Panc1 (cell line): Measurements from ENCODE around the gene SCUBE3. TPM values are rescaled to one million over a fixed set of nuclear protein-coding genes. Genes with fewer than 3 reads are reported as not detected.

Source experiments
- ATAC-seq: fragments of 200-7000 bp; cut with Tn5 transposase; 2 replicates; pipeline ENCODE4 v1.9.1; 2020; ENCODE audit warnings: mild to moderate bottlenecking, moderate library complexity
- BruUV-seq: library from RNA; stranded (reverse); fragments of 400-500 nt; replicated peaks from 2 replicates; lab custom pipeline; 2021; lab: Mats Ljungman, UMichigan
- CTCF ChIA-PET: fragments of 300-600 bp; sonication (Branson Sonifier 250); formaldehyde crosslinking; loops from one replicate; lab custom pipeline; 2022; ENCODE audit warnings: antibody characterized with exemption; lab: Charles Lee
- POLR2A ChIA-PET: fragments of 300-600 bp; sonication (Branson Sonifier 250); formaldehyde crosslinking; loops from one replicate; lab custom pipeline; 2022; ENCODE audit warnings: antibody characterized with exemption; lab: Charles Lee
- DNase-seq: peaks from one replicate; pipeline ENCODE4 v3.0.0-alpha.2; 2010; ENCODE audit warnings: low read depth, low spot score
- H3K27ac ChIP-seq: 2 replicates; pipeline ENCODE4 v1.5.1; 2011; ENCODE audit warnings: mild to moderate bottlenecking, low read length, inconsistent platforms
- H3K27me3 ChIP-seq: fragments of 200-500 bp; sonication (Bioruptor generic); 2 replicates; pipeline ENCODE4 v1.6.0; 2014; ENCODE audit warnings: low read length, inconsistent platforms; ENCODE audit not compliant: control insufficient read depth, insufficient read depth
- H3K36me3 ChIP-seq: fragments of 200-500 bp; sonication (Bioruptor generic); 2 replicates; pipeline ENCODE4 v1.5.1; 2014; ENCODE audit warnings: inconsistent platforms, mild to moderate bottlenecking, low read length, moderate library complexity; ENCODE audit not compliant: control insufficient read depth, insufficient read depth
- H3K4me1 ChIP-seq: 2 replicates; pipeline ENCODE4 v1.5.1; 2011; ENCODE audit warnings: inconsistent platforms, mild to moderate bottlenecking, low read length, moderate library complexity; ENCODE audit not compliant: control insufficient read depth, insufficient read depth
- H3K4me3 ChIP-seq, 2 experiments: 2 replicates each; pipeline ENCODE4 v1.5.1; 2011 to 2012; ENCODE audit warnings: low read depth in 2 of 2, low read length in 2 of 2, mild to moderate bottlenecking in 2 of 2, inconsistent platforms in 1 of 2, moderate library complexity in 1 of 2
- H3K9me3 ChIP-seq: fragments of 200-500 bp; sonication (Bioruptor generic); 2 replicates; pipeline ENCODE4 v1.5.1; 2014; ENCODE audit warnings: low read depth, mild to moderate bottlenecking, inconsistent platforms, low read length, moderate library complexity; ENCODE audit not compliant: control insufficient read depth, insufficient read depth
- POLR2AphosphoS5 ChIP-seq: IDR thresholded peaks from 2 replicates; pipeline ENCODE4 v1.6.1; 2012; ENCODE audit warnings: mild to moderate bottlenecking, low read depth, low read length, moderate library complexity
- SIN3A ChIP-seq: IDR thresholded peaks from 2 replicates; pipeline ENCODE4 v1.6.1; 2012; ENCODE audit warnings: low read depth, mild to moderate bottlenecking, low read length, moderate library complexity, borderline replicate concordance; ENCODE audit not compliant: insufficient read depth
- TCF7L2 ChIP-seq: IDR thresholded peaks from 2 replicates; pipeline ENCODE4 v1.6.1; 2011; ENCODE audit warnings: mild to moderate bottlenecking, low read depth, low read length, inconsistent platforms
- in situ Hi-C: cut with HindIII; loops from 2 replicates; pipeline ENCODE4 v1.10.0; 2016; ENCODE audit warnings: low sequenced_read_pairs, low pct_unique_long_range_greater_than_20kb
- intact Hi-C: fragments of 100-400 bp; cut with micrococcal nuclease; formaldehyde crosslinking; loops from one replicate; pipeline ENCODE4 v1.10.0; 2022; ENCODE audit not compliant: unreplicated experiment
- total RNA-seq: library from RNA; stranded (reverse); gene quantifications from one replicate; pipeline ENCODE4 v1.2.1, GENCODE V29; 2021; ENCODE audit not compliant: unreplicated experiment
- TF ChIP-seq, protein P1 (sequence below): fragments of 450-650 bp; IDR thresholded peaks from 2 replicates; pipeline ENCODE4 v1.5.1; 2017; ENCODE audit warnings: mild to moderate bottlenecking
- TF ChIP-seq, protein P2 (sequence below), 2 experiments: IDR thresholded peaks; 2 replicates each; pipeline ENCODE4 v1.6.1; 2011 to 2012; ENCODE audit warnings: low read depth in 2 of 2, control low read depth in 1 of 2, low read length in 1 of 2, mild to moderate bottlenecking in 1 of 2, moderate library complexity in 1 of 2; ENCODE audit not compliant: insufficient read depth in 1 of 2

Gene SCUBE3
- total RNA-seq, 1 experiment from 2014 or later = 1.6 TPM

DNA sequence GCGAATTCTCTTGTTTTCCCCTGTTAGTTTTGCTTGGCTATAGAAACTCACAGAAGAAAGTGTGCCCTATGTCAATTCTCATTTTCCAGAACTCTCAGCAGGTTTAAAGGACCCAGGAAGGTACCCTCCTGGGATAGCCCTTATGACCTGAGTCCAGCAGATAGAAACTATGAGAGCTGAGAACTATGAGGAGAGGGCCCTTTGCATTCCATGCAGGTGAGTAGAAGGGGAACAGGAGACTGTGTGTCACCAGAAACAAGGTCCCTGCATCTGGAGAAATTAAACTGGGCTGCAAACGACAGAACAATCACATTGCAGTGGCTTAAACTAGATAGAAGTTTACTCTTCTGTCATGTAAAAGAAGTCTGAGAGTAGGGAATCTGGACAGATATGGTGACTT lies 35.7 kb upstream of the SCUBE3 start:
- POLR2A ChIA-PET = no interaction called here
- in situ Hi-C loops = no loop called here
- intact Hi-C loops = no loop called here
- CTCF ChIA-PET = no interaction called here
- no peaks in the 10 kb centered on the region for H3K36me3 ChIP-seq
- BruUV-seq = no TSS peak
- TF ChIP-seq TCF7L2 = no peak
- TF ChIP-seq, protein P1, sequence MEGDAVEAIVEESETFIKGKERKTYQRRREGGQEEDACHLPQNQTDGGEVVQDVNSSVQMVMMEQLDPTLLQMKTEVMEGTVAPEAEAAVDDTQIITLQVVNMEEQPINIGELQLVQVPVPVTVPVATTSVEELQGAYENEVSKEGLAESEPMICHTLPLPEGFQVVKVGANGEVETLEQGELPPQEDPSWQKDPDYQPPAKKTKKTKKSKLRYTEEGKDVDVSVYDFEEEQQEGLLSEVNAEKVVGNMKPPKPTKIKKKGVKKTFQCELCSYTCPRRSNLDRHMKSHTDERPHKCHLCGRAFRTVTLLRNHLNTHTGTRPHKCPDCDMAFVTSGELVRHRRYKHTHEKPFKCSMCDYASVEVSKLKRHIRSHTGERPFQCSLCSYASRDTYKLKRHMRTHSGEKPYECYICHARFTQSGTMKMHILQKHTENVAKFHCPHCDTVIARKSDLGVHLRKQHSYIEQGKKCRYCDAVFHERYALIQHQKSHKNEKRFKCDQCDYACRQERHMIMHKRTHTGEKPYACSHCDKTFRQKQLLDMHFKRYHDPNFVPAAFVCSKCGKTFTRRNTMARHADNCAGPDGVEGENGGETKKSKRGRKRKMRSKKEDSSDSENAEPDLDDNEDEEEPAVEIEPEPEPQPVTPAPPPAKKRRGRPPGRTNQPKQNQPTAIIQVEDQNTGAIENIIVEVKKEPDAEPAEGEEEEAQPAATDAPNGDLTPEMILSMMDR = no peak
- TF ChIP-seq, protein P2, sequence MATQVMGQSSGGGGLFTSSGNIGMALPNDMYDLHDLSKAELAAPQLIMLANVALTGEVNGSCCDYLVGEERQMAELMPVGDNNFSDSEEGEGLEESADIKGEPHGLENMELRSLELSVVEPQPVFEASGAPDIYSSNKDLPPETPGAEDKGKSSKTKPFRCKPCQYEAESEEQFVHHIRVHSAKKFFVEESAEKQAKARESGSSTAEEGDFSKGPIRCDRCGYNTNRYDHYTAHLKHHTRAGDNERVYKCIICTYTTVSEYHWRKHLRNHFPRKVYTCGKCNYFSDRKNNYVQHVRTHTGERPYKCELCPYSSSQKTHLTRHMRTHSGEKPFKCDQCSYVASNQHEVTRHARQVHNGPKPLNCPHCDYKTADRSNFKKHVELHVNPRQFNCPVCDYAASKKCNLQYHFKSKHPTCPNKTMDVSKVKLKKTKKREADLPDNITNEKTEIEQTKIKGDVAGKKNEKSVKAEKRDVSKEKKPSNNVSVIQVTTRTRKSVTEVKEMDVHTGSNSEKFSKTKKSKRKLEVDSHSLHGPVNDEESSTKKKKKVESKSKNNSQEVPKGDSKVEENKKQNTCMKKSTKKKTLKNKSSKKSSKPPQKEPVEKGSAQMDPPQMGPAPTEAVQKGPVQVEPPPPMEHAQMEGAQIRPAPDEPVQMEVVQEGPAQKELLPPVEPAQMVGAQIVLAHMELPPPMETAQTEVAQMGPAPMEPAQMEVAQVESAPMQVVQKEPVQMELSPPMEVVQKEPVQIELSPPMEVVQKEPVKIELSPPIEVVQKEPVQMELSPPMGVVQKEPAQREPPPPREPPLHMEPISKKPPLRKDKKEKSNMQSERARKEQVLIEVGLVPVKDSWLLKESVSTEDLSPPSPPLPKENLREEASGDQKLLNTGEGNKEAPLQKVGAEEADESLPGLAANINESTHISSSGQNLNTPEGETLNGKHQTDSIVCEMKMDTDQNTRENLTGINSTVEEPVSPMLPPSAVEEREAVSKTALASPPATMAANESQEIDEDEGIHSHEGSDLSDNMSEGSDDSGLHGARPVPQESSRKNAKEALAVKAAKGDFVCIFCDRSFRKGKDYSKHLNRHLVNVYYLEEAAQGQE (IDR thresholded peaks at IDR 0.05; ENCODE audit: insufficient read depth in 1 of 2, low read depth in 2 of 2, low read length in 1 of 2) = no peak
- TF ChIP-seq POLR2AphosphoS5 = no peak
- no peak for TF ChIP-seq SIN3A
- H3K27ac ChIP-seq = no peak overlapping the region
- H3K4me1 ChIP-seq = peaks cover 5% of the 10 kb centered on the region; the same call in 1 of the 2 replicates
- DNase-seq (no peak), ATAC-seq (no peak)
- no peak overlapping the region for H3K4me3 ChIP-seq
- H3K9me3 ChIP-seq = no peaks in the 10 kb centered on the region
- H3K27me3 ChIP-seq = no peaks in the 10 kb centered on the region

DNA sequence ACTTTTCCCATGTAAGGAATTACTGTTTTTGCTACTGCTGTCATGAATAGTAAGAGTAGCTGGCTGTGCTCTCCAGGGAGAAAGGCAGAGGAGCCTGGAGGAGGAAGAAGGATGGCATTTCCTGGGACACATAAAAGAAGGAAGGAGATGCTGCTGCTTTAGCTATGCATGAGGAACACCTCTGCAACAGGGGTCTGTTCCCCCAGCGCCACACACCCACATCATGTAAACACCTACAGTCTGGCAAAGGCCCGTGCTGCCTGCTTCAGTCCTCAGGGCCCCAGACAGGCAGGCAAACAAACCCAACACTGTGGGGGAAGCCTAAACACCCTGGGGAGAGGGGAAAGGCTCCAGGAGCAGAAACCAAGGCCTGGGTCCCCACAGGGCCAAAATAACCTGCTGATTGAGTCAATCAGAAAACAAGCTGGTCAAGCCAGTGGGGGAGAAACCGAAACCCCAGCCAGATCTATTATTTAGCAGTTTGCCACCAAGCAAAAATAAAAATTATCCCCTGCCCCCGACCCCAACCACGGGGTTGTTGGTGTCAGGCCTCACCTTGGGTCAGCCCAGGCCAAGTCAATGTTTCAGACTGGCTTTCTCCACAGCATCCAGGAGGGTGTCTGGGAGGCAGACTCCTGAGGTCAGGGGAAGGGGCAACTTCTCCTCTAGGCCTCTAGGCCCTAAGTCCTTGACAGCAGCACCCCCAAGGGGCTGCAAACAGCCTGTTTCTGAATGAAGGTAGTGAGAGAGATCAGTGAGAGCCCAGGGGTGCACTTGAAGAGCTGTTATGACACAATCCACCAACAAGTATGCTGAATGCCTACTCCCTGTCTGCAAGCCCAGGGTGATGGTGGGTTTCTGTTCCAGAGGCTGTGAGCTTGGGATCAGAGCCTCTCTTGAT lies 34.6 kb upstream of the SCUBE3 start:
- ChIA-PET POLR2A (no interaction called here), CTCF (interaction anchor here (0.6 kb wide), 1 partner anchor 26 kb away, joined by 4 read pairs; no protein-coding TSS in a partner anchor)
- Histone ChIP-seq H3K9me3 (no peaks in the 10 kb centered on the region), H3K4me3 (no peak overlapping the region), H3K27me3 (no peaks in the 10 kb centered on the region), H3K4me1 (peaks cover 5% of the 10 kb centered on the region), H3K36me3 (no peaks in the 10 kb centered on the region), H3K27ac (no peak overlapping the region)
- in situ Hi-C loops = no loop called here
- TF ChIP-seq TCF7L2 (no peak), SIN3A (no peak), POLR2AphosphoS5 (no peak)
- TF ChIP-seq, protein P1 = no peak
- TF ChIP-seq, protein P2 (IDR thresholded peaks at IDR 0.05; ENCODE audit: insufficient read depth in 1 of 2, low read depth in 2 of 2, low read length in 1 of 2) = no peak
- ATAC-seq (no peak), DNase-seq (no peak)
- BruUV-seq = no TSS peak
- intact Hi-C loops = no loop called here
